GM10248 (cell line): ENCODE measurements around the gene AGPAT2.

Experiments used
- CTCF ChIA-PET: fragments of 300-600 bp; sonication (Branson Sonifier 250); formaldehyde crosslinking; extraction: SDS; loops from one replicate; lab custom pipeline; 2021; ENCODE audit warnings: antibody characterized with exemption; lab: Yijun Ruan, JAX
- POLR2A ChIA-PET: fragments of 350-650 bp; sonication (Branson Sonifier 250); formaldehyde crosslinking; extraction: SDS; loops from one replicate; lab custom pipeline; 2020; ENCODE audit warnings: antibody characterized with exemption; lab: Yijun Ruan, JAX
- DNase-seq: peaks from one replicate; pipeline ENCODE4 v3.0.0; 2012; ENCODE audit errors: extremely low spot score
- CTCF ChIP-seq: IDR thresholded peaks from 2 replicates; pipeline ENCODE4 v1.5.1; 2012; ENCODE audit warnings: mild to moderate bottlenecking, low read depth; ENCODE audit errors: extremely low read depth, missing control alignments, control extremely low read depth

Gene AGPAT2

GRCh38 chr9:136657974-136658848, 29.0 kb downstream of the AGPAT2 start:
- no peak for TF ChIP-seq CTCF
- CTCF ChIA-PET = interaction anchor here (2.8 kb wide), 1 partner anchor 14 kb away, joined by 14 read pairs; no protein-coding TSS in a partner anchor
- DNase-seq = no peak
- POLR2A ChIA-PET = no interaction called here

GRCh38 chr9:136656795-136657611, 30.3 kb downstream of the AGPAT2 start:
- DNase-seq = no peak
- CTCF ChIA-PET = interaction anchor here (0.7 to 2.8 kb wide), 3 partner anchors 15 to 25 kb away, joined by 3 to 14 read pairs (median 3); no protein-coding TSS in a partner anchor
- no peak for TF ChIP-seq CTCF
- POLR2A ChIA-PET = no interaction called here

GRCh38 chr9:136656183-136656738, 31.0 kb downstream of the AGPAT2 start:
- no peak for TF ChIP-seq CTCF
- ChIA-PET POLR2A (no interaction called here), CTCF (interaction anchor here (0.7 to 2.8 kb wide), 3 partner anchors 16 to 25 kb away, joined by 3 to 14 read pairs (median 3); no protein-coding TSS in a partner anchor)
- DNase-seq = no peak

- DNase-seq = no peak
- CTCF ChIA-PET = interaction anchor here (2.8 kb wide), 1 partner anchor 16 kb away, joined by 14 read pairs; no protein-coding TSS in a partner anchor
- POLR2A ChIA-PET = no interaction called here
- TF ChIP-seq CTCF = no peak
Observed at GRCh38 chr9:136655536-136656182, 31.6 kb downstream of the AGPAT2 start.

GRCh38 chr9:136654820-136655535, 32.3 kb downstream of the AGPAT2 start:
- ChIA-PET CTCF (no interaction called here), POLR2A (no interaction called here)
- TF ChIP-seq CTCF = no peak
- DNase-seq = no peak
